Measurements from ENCODE around the gene PROX1.

The PROX1 gene

DNA sequence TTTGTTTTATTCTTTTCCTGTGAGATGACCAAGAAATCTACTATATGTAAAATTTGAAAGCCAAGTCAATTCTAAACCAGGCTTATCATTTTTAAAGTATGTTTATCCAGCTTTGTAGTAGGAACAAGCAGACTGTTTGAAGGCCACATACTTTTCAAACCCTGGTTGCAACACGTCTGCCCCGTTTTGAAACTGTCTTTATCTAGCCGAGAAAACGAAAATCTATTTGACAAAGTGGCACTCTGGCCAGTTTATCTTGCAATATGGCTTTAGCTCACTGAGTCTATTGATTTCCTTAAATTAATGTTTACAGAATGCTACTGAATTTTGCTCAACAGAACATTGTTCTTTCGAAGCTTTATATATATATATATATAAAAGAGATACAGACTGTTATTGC is 39.7 kb downstream of the PROX1 start:
- no peak for DNase-seq

DNA sequence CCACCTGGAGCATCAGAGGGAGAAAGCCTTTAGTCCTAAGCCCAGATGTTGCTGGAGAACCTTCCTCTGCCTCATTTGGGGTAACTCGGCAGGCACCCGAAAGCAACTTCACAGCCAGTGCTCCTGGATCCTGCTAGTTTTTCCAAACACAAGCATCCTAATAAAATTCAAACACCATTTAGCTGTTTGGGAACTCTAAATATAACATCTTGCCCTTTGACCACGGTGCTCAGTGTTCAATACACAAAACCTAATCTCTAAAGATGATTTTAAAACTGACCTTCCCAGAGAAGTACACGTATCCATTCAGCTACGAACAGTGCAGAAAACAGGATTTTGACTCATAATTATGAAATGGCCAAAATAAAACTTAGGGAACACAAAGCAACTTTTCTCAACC is 40.3 kb downstream of the PROX1 start:
- no peak for DNase-seq

DNA sequence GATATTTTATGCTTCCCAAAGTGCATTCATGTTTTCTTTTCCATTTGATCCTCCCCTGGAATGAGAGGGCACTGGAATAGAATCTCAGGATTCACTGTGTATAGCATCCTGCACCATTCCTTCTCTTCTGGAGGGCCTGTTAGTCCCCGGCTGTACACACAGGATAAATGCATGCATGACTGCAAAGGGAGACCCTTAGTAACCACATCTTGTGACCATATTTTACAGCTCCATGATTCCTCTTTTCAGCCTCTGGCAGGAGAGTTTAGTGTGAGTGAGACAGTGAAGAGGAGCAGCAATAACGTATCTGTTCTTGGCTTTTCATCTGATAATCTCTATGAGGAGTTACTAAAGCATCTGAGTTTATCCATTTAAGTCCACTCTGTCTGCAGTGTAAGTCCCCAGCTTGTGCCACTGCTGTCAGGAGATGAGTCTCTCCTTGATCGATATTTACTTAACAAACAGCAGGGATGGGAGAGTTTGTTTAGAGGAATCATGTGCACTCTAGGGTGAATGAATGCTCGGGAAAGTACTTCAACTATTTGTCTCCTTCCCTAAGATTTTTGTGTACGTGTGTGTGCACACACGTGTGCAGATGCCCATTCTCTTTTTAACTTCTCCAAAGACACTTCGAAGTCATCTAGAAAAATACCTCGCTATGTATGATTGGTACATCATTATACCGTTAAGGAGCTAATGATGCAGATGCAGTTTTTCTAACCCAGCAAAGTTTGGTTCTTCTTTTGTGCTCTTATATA is 41.1 kb downstream of the PROX1 start:
- DNase-seq = no peak

- DNase-seq = no peak
Measured at GRCh38 chr1:214029796-214030195, 42.0 kb downstream of the PROX1 start.

GRCh38 chr1:214031267-214031650 is 43.5 kb downstream of the PROX1 start:
- no peak for DNase-seq

DNA sequence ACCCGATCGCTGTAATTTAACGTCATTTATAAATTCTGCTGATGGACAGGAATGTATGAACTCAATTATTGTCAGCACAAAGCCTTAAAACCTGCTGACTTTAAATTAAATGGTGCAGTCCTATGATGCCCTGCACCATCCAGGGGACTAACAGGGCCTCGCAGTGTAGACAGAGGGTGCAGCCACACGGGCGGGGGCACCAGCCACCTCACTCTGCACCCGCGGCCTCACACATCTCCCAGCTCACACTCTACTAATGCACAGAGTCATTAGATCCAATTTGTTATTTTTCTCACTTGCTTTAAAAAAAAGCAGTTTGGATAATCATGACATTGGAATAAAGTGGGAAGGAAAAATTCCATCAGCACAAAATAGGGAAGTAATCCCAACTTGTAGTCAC is 49.7 kb downstream of the PROX1 start:
- DNase-seq = no peak

GRCh38 chr1:214039394-214040018 is 51.7 kb downstream of the PROX1 start:
- DNase-seq = no peak

- no peak for DNase-seq
Measured at GRCh38 chr1:214043167-214043566, 55.4 kb downstream of the PROX1 start.

DNA sequence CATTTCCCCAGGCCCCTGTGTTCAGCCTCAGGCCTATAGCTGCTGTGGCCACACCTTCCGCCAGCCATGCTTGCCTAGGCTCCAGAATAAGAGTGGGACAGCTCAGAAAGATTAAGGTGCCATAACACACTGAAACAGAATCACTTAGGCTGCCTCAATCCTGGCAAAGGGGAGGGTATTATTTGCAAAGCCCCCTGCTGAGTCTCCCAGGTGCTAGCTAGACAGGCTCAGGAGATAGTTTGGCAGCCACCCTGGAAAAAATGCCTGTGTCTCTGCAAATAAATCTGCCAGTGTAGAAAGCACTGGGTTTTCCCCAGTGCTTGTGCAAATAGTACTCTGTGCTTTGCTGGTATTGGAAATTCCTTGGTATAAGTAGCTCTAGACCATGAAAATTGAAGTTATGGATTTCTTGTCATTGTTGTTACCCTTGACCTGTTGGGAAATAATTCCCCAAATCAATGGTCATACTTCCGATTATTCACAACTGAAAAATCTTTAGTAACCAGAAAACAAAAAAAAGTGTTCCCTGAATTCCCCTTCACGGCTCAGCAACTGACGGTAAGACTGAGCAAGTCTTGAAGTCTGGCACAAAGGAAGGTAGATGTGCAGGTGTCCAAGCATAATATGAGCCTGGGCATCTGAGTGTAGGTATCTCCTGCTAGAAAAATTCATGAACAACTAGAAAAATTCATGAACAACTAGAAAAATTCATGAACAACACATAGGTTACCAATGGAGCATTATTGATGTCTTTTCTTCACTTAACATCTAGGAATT is 56.9 kb downstream of the PROX1 start:
- no peak for DNase-seq

DNA sequence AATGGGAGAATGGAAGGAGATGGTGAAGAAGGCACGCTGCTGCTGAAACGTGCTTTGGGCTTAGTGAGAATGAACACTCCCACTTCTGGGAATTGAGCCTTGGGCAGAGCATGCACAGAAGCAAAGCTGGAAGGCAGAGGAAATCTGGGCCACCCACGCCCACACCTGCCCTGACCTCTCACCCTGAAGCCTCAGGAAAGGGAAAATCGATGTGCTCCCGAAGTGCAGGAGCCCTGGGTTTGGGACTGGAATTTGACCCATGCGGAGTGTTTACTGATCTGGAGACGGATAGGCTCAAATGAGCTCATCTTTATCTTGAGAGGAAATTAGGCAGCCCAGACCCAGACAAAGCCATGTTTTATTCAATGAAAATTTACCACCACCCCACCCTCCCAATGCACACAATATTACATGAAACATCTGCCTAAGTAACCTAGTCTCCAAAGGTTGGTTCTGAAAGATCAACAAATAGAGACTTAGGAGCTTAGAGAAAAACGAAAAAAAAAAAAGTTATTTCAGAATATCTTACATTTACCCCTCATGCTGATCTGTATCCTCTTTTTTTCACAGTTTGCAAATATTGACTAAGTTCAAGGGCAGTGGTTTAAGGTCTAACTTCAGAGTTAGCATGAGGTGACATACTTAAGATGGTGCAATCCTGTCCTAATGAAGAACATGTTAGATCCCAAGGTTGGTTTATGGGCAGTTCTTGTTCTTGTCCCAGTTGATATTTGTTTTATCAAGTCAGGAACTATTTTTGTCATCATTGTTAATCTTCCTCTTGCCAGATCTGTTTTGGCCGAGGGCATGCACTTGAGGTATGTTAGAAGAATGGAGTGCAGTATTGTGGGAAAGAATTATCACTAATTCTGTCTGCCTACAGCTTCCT is 63.0 kb downstream of the PROX1 start:
- DNase-seq = no peak

- DNase-seq = no peak
Measured at GRCh38 chr1:214051786-214052185, 64.0 kb downstream of the PROX1 start.

DNA sequence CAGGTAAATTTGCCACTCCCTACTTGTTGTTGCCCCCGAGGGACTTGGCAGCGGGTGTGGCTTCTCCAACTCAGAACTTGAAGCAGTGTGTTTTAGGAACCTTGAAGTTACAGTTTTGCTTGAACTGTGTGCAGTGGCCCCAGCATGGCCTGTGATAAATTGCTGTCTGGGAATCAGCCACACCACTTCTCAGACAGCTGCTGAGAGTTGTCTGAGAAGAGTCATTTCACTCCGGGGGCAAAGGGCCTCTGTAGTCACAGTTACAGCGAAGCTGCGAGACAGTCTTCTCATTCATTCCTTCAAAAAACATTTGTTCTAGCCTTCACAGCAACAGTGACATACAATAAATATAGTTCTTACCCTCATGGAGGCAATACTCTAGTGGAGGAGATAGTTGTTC is 70.3 kb downstream of the PROX1 start:
- no peak for DNase-seq

DNA sequence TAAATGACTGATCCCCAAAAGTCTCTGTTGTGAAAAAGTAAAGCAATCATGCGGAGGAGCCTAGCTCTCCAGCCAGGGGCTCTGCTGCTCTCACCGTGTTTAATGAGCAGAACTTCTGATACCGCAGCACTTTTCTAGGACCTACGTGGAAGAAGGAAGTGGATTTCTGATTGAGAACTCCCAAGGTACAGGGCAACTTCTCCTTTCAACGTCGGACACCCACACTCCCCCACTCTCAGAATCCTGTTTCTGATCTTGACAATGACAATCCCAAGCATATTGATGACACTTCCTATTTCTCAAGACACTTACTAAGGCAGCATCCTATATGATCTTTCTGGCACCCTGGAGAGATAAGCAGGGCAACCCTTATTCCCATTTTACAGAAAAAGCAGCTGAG is 78.4 kb downstream of the PROX1 start:
- no peak for DNase-seq

GRCh38 chr1:214066936-214067335 is 79.2 kb downstream of the PROX1 start:
- no peak for DNase-seq

DNA sequence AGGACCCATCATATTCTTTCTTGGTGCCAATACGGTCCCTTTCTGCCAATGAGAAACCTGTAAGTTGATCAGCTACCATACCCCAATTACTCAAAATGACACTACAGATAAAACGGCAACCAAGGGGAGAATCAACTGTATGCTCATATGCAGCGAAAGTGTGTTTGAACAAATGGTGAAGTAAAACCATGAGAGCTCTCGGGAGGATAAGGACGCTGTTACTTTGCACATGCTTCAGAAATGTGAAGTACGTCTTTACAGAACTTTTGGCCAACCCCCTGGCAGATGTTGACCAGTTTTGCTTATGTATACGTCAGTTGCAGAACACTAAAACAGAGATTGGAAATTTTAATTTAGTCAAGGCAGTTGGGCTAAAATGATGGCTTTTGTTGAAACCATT is 79.6 kb downstream of the PROX1 start:
- DNase-seq = no peak

- DNase-seq = no peak
Measured at GRCh38 chr1:214067853-214068703, 80.3 kb downstream of the PROX1 start.

DNA sequence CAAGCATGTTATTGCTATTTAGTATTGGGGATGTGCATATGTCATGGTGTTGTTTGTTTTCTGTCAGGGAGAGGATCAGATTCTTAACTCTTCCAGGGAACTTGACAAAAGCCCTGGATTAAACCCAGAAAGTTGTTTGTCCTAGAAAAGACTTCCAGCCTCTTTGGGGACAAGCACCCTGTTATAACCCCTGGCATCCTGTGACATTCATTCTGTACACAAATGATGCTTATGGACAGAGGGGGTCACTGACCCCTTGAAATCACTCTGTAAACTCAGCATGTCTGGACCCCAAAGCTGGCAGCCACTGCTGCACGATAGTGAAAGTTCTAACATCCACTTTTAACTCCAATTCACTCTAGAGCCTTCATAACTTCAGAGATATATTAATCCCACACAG is 81.2 kb downstream of the PROX1 start:
- no peak for DNase-seq

DNA sequence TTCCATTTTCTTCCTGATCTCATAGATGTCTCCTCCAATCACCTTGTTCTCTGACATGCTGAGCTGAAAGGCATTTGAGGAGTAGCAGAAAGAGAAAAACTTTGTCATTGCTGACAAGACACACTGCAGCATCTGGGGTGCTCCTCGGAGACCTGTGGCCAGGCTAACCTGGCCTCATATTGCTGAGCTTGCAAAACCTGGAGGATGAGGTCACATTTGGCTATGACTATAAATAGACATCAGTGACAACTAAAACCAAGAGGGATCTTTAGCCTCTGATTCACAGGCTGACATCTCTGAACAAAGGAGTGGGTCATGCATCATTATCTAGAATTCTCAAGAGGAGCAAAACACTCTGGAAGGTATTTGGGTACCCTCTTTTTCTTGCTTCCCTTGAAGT is 83.7 kb downstream of the PROX1 start:
- no peak for DNase-seq

DNA sequence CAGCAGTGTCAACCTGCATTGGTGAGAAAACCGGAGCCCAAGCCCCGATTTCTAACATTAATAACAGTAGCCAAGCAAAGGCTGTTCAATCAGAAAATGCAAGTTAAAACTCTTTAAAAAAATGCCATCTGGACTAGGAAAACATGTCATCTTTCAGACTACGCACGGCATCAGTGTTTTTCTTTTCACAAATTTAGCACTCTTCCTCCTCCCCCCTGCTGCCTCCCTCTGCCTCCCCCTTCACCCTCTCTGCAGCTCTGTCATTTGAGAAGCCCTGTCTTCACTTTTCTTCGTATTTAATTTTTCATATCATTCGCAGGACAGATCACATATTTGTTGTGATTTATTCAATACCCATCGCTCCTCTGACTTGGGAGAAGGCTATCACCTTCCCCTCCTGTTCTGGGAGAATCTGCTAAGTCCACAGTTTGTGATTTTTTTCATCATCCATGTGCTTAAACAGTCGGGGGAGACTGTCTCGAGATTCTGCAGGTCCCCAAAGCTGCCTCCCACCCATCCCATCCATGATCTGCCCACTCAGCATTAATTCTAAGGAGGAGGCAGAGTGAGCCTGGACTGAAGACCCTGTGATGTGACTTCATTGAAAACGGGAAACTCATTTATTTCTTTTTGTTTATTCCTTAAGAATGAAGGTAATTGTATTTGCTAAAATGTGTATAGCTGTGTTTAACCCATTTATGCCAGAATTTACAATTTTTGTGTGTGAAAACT is 84.8 kb downstream of the PROX1 start:
- DNase-seq = no peak

DNA sequence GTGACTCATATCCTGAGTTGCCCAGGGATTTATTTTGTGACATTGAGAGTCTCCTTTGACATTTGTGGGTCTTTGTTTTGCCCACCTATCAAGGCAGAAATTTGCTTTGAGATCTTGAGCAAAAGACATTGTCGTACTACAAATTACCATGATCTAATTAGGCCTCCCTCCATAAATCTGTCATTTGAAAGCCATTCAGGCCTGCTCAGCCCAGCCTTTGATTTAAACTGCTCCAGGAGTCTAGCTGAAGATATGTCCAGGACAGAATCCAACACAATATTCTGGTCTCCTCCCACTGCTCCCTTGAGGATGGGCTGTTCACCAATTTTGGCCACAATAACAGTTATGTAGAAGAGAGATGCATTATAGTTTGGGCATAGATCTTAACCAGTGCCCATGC is 86.7 kb downstream of the PROX1 start:
- DNase-seq = no peak

- no peak for DNase-seq
Measured at GRCh38 chr1:214075305-214075998, 87.7 kb downstream of the PROX1 start.

Measured in CD4-positive, alpha-beta T cell treated with Interleukin-17A for 4 hours (primary cell).